PC-9 (cell line): ENCODE data around the gene BICRAL. TPM values are rescaled to one million over a fixed set of nuclear protein-coding genes. Genes with fewer than 3 reads are reported as not detected.

Experiments
- BruUV-seq: library from RNA; stranded (reverse); fragments of 400-500 nt; replicated peaks from 2 replicates; lab custom pipeline; 2021; lab: Mats Ljungman, UMichigan
- CTCF ChIA-PET: fragments of 300-600 bp; sonication (Branson Sonifier 250); formaldehyde crosslinking; loops from one replicate; lab custom pipeline; 2022; ENCODE audit warnings: antibody characterized with exemption; lab: Charles Lee
- POLR2A ChIA-PET: fragments of 300-600 bp; sonication (Branson Sonifier 250); formaldehyde crosslinking; loops from one replicate; lab custom pipeline; 2022; ENCODE audit warnings: antibody characterized with exemption; ENCODE audit not compliant: unreplicated experiment; lab: Charles Lee
- DNase-seq, 2 experiments: peaks; one replicate each; pipeline versions ENCODE4 v3.0.0 to v3.0.0-alpha.2; 2015 to 2022; ENCODE audit warnings: mixed read lengths in 1 of 2
- H2AFZ ChIP-seq: fragments of 200-600 bp; sonication (generic); 2 replicates; pipeline ENCODE4 v1.8.1; 2017; ENCODE audit warnings: antibody characterized with exemption
- H3F3A ChIP-seq: fragments of 200-600 bp; sonication (generic); 2 replicates; pipeline ENCODE4 v1.8.1; 2017; ENCODE audit warnings: antibody characterized with exemption, mild to moderate bottlenecking, low read depth; ENCODE audit not compliant: insufficient read depth
- H3K27ac ChIP-seq: fragments of 200-600 bp; sonication (generic); 2 replicates; pipeline ENCODE4 v1.6.1; 2016; ENCODE audit warnings: mixed run types
- H3K27me3 ChIP-seq: fragments of 200-600 bp; sonication (generic); 2 replicates; pipeline ENCODE4 v1.6.1; 2016; ENCODE audit warnings: low read depth, mixed run types; ENCODE audit not compliant: insufficient read depth
- H3K36me3 ChIP-seq: fragments of 200-600 bp; sonication (generic); 2 replicates; pipeline ENCODE4 v1.6.1; 2016; ENCODE audit warnings: low read depth, mixed run types
- H3K4me1 ChIP-seq: fragments of 200-600 bp; sonication (generic); replicated peaks from 2 replicates; pipeline ENCODE4 v1.6.1; 2016; ENCODE audit warnings: mixed run types; ENCODE audit not compliant: insufficient read depth
- H3K4me2 ChIP-seq: fragments of 200-600 bp; sonication (generic); 2 replicates; pipeline ENCODE4 v1.6.1; 2017; ENCODE audit warnings: mixed run types
- H3K4me3 ChIP-seq: fragments of 200-600 bp; sonication (generic); 2 replicates; pipeline ENCODE4 v1.6.1; 2016; ENCODE audit warnings: mixed run types
- H3K79me2 ChIP-seq: fragments of 200-600 bp; sonication (generic); 2 replicates; pipeline ENCODE4 v1.6.1; 2017; ENCODE audit warnings: low read depth, mixed run types
- H3K9me2 ChIP-seq: fragments of 200-600 bp; sonication (generic); 2 replicates; pipeline ENCODE4 v1.8.1; 2017; ENCODE audit warnings: mild to moderate bottlenecking; ENCODE audit not compliant: insufficient read depth
- H3K9me3 ChIP-seq: fragments of 200-600 bp; sonication (generic); 2 replicates; pipeline ENCODE4 v1.8.1; 2016; ENCODE audit warnings: low read depth; ENCODE audit not compliant: insufficient read depth
- H4K20me1 ChIP-seq: fragments of 200-600 bp; sonication (generic); 2 replicates; pipeline ENCODE4 v1.8.1; 2017; ENCODE audit not compliant: insufficient read depth
- EZH2 ChIP-seq: fragments of 200-600 bp; sonication (generic); IDR thresholded peaks from 2 replicates; pipeline ENCODE4 v1.8.0; 2017; ENCODE audit warnings: antibody characterized with exemption, low read depth
- intact Hi-C: fragments of 100-400 bp; cut with micrococcal nuclease; formaldehyde crosslinking; loops from one replicate; pipeline ENCODE4 v1.10.0; 2022; ENCODE audit not compliant: unreplicated experiment
- total RNA-seq: library from RNA; stranded (reverse); gene quantifications from 2 replicates; pipeline ENCODE4 v1.2.3, GENCODE V29; 2021
- TF ChIP-seq, protein P1 (sequence below): fragments of 200-600 bp; sonication (generic); conservative IDR thresholded peaks from 2 replicates; pipeline ENCODE4 v1.6.1; 2017; ENCODE audit warnings: mixed run types, antibody characterized with exemption, mild to moderate bottlenecking, moderate library complexity

Gene BICRAL
- total RNA-seq, 1 experiment from 2014 or later, result 12.9 TPM

- H2AFZ ChIP-seq, result peak overlapping the region; percentile 98
- H3K79me2 ChIP-seq, result peaks cover 21% of the 10 kb centered on the region
- peaks cover 13% of the 10 kb centered on the region; the same call in 1 of the 2 replicates for H4K20me1 ChIP-seq
- intact Hi-C loops, result no loop called here
- H3K27ac ChIP-seq, result no peak overlapping the region
- H3K4me1 ChIP-seq, result peaks cover 19% of the 10 kb centered on the region
- BruUV-seq, result no TSS peak
- no peaks in the 10 kb centered on the region for H3K9me2 ChIP-seq
- no peaks in the 10 kb centered on the region for H3K9me3 ChIP-seq
- ChIA-PET CTCF (no interaction called here), POLR2A (interaction anchor here (0.6 to 1.9 kb wide), 7 partner anchors 37 to 405 kb away, joined by 3 to 50 read pairs (median 8); partner anchors contain the start of genes BICRAL and RPL7L1)
- TF ChIP-seq EZH2, result no peak
- TF ChIP-seq, protein P1, sequence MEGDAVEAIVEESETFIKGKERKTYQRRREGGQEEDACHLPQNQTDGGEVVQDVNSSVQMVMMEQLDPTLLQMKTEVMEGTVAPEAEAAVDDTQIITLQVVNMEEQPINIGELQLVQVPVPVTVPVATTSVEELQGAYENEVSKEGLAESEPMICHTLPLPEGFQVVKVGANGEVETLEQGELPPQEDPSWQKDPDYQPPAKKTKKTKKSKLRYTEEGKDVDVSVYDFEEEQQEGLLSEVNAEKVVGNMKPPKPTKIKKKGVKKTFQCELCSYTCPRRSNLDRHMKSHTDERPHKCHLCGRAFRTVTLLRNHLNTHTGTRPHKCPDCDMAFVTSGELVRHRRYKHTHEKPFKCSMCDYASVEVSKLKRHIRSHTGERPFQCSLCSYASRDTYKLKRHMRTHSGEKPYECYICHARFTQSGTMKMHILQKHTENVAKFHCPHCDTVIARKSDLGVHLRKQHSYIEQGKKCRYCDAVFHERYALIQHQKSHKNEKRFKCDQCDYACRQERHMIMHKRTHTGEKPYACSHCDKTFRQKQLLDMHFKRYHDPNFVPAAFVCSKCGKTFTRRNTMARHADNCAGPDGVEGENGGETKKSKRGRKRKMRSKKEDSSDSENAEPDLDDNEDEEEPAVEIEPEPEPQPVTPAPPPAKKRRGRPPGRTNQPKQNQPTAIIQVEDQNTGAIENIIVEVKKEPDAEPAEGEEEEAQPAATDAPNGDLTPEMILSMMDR, result no peak
- peak overlapping the region; percentile 78 for H3K4me3 ChIP-seq
- H3K27me3 ChIP-seq, result no peaks in the 10 kb centered on the region
- DNase-seq, result peak in 1 of 2 experiments; percentile 10
- H3F3A ChIP-seq, result peaks cover 15% of the 10 kb centered on the region; the same call in 1 of the 2 replicates
- peaks cover 3% of the 10 kb centered on the region; the same call in 1 of the 2 replicates for H3K36me3 ChIP-seq
- H3K4me2 ChIP-seq, result peak overlapping the region; percentile 97
Observed at GRCh38 chr6:42745083-42745639, 36.7 kb upstream of the BICRAL start.

DNA sequence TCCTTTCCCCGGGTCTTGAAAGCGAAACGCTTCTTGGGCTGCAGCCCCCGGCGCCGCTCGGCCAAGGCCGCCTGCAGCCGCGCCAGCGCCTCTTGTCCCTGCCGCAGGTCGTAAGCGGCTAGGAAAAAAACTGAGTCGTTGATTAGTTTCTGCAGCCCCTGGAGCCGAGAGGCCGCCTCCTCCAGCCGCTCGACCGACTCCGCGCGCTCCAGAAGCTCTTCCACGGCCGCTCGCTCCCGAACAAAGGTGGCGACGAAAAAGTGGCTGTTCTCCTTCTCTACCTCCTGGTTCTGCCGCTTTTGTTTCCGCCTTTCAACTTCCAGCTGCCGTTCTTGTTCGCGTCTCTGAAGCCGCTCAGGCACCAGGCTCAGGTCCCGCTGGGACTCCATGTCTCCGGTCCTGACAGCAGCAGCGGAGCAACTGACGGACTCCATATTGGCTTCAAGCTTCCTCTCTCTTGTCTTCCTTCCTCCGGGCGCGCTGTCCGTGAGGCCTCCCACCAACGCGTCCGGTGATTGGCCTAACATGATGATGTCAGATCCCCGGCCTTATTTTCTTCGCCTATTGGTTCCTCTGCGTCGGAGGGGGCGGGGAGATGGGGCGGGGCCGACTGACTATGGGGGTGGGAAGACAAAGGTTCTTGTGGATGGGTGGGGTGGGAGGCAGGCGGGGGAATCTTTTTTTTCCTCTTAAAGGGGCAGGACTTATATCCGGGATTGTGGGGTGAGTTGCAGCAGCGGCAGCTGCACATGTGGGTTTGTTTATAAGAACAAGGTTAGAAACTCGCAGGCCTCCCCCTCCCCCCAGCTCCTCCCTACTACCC is 36.0 kb upstream of the BICRAL start, which contains the start of gene TBCC:
TBCC (minus strand) TSS at position 464 of the 823 bp plus-strand sequence; CDS start at position 434, 30 bp downstream.
- intact Hi-C loops, result loop anchor here (1.0 to 2.0 kb wide), 3 partner anchors 21 to 131 kb away; partner anchors contain the start of gene BICRAL
- peak within 1 kb of the TSS; percentile 98 for H2AFZ ChIP-seq
- peaks cover 21% of the 10 kb centered on the region for H3K79me2 ChIP-seq
- H4K20me1 ChIP-seq, result peaks cover 13% of the 10 kb centered on the region; the same call in 1 of the 2 replicates
- H3K27me3 ChIP-seq, result no peaks in the 10 kb centered on the region
- H3K9me3 ChIP-seq, result no peaks in the 10 kb centered on the region
- peak within 1 kb of the TSS; percentile 70 for H3K27ac ChIP-seq
- H3F3A ChIP-seq, result peaks cover 15% of the 10 kb centered on the region; the same call in 1 of the 2 replicates
- TF ChIP-seq, protein P1, result no peak
- no peak for TF ChIP-seq EZH2
- peak within 1 kb of the TSS; percentile 78 for H3K4me3 ChIP-seq
- CTCF ChIA-PET, result interaction anchor here (0.6 to 0.7 kb wide), 2 partner anchors 515 to 552 kb away, joined by 16 to 30 read pairs; partner anchors contain the start of gene SLC22A7
- peak within 1 kb of the TSS; percentile 97 for H3K4me2 ChIP-seq
- no peaks in the 10 kb centered on the region for H3K9me2 ChIP-seq
- DNase-seq, result peak; percentile 91 to 94
- peaks cover 3% of the 10 kb centered on the region; the same call in 1 of the 2 replicates for H3K36me3 ChIP-seq
- POLR2A ChIA-PET, result interaction anchor here (0.6 to 1.9 kb wide), 8 partner anchors 30 to 406 kb away, joined by 3 to 50 read pairs (median 8); partner anchors contain the start of genes BICRAL and RPL7L1
- H3K4me1 ChIP-seq, result peaks cover 19% of the 10 kb centered on the region
- TSS peak; percentile 76 for BruUV-seq
